ENCODE data around the gene ITGAD. TPM values are rescaled to one million over a fixed set of nuclear protein-coding genes. Genes with fewer than 3 reads are reported as not detected.

ITGAD gene
- total RNA-seq, 2 donors from 2014 or later, result 0.14 TPM; not detected in 1

DNA sequence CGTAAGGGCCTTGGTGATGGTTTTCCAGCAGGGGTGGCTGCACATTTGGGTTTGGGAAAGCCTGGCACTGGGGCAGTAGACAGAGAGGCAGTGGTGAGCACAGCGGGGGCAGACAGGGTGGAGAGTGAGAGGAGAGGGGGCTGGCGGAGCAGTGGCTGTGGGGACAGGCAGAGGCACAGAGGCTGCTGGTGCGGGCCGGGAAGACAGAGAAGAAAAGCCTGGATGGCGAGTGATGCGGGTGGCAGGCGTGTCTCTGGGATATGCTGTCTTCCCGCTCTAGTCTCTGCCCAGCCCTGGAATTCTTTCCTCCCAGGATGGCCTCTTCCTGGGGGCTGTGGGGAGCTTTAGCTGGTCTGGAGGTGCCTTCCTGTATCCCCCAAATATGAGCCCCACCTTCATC, 16.9 kb downstream of the ITGAD start:
- ATAC-seq (ENCODE audit: insufficient number of reproducible peaks, low FRiP score, low read depth) (no peak), DNase-seq (ENCODE audit: low spot score) (no peak)
- Histone ChIP-seq H3K4me1 (ENCODE audit: control insufficient read depth in 1 of 2, low read depth in 2 of 2) (no peaks in the 10 kb centered on the region), H3K27ac (no peak overlapping the region), H3K27me3 (replicated peaks; ENCODE audit: insufficient read depth) (no peaks in the 10 kb centered on the region), H3K4me3 (no peak overlapping the region), H3K36me3 (no peaks in the 10 kb centered on the region), H3K9me3 (no peaks in the 10 kb centered on the region)
- TF ChIP-seq CTCF (IDR thresholded peaks at IDR 0.05), result no peak

DNA sequence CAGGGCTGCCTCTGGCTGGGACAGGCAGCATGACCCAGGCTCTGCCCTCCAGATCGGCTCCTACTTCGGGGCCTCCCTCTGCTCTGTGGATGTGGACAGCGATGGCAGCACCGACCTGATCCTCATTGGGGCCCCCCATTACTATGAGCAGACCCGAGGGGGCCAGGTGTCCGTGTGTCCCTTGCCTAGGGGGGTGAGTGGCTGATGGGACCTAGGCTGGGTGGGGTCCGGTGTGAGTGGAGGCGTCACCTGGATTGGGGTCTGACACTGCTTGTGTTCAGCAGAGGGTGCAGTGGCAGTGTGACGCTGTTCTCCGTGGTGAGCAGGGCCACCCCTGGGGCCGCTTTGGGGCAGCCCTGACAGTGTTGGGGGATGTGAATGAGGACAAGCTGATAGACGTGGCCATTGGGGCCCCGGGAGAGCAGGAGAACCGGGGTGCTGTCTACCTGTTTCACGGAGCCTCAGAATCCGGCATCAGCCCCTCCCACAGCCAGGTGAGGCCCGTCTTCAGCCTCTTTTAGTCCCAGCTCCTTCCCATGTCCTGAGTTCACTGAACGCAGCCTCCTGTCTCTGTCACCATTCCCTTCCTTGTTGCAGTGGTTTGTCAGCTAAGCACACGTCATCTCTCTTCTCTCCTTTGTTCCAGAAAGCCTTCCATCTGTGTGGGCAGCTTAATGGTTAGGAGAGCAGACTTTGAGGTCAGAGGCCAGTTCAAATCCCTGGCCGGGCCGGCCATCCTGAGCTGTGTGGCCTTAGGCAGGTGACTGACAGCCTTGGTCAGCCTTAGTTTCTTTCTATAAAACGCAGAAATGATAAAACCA, 18.1 kb downstream of the ITGAD start:
- Histone ChIP-seq H3K4me3 (no peak overlapping the region), H3K27me3 (replicated peaks; ENCODE audit: insufficient read depth) (no peaks in the 10 kb centered on the region), H3K4me1 (ENCODE audit: control insufficient read depth in 1 of 2, low read depth in 2 of 2) (no peaks in the 10 kb centered on the region), H3K36me3 (no peaks in the 10 kb centered on the region), H3K27ac (no peak overlapping the region), H3K9me3 (no peaks in the 10 kb centered on the region)
- TF ChIP-seq CTCF (IDR thresholded peaks at IDR 0.05), result no peak
- ATAC-seq (ENCODE audit: insufficient number of reproducible peaks, low FRiP score, low read depth), result no peak
- DNase-seq (ENCODE audit: low spot score), result no peak

- no peak for TF ChIP-seq CTCF (IDR thresholded peaks at IDR 0.05)
- Histone ChIP-seq H3K4me3 (no peak overlapping the region), H3K27ac (no peak overlapping the region), H3K9me3 (no peaks in the 10 kb centered on the region), H3K4me1 (ENCODE audit: control insufficient read depth in 1 of 2, low read depth in 2 of 2) (no peaks in the 10 kb centered on the region), H3K27me3 (replicated peaks; ENCODE audit: insufficient read depth) (no peaks in the 10 kb centered on the region), H3K36me3 (no peaks in the 10 kb centered on the region)
- DNase-seq (ENCODE audit: low spot score), result no peak
- ATAC-seq (ENCODE audit: insufficient number of reproducible peaks, low FRiP score, low read depth), result no peak
Observed at GRCh38 chr16:31412750-31413149, 19.6 kb downstream of the ITGAD start.

DNA sequence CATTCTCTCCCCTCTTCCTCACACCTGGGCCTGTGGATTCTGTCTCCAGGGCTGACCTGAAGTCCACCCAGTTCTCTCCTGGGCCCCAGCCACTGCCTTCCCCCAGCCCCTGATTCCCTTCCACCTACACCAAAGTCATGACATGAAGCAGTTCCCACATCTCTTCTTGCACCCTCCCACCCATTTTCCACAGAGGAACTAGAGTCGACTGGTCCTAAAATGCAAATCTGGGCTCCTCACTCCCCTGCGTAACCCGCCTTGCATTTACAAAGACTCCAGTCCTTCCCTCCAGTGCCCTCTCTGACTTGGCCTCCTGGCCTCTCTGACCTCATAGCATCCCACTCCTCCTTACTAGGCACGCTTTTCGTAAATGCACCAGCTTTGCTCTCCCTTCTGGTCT, 20.2 kb downstream of the ITGAD start:
- ATAC-seq (ENCODE audit: insufficient number of reproducible peaks, low FRiP score, low read depth) (no peak), DNase-seq (ENCODE audit: low spot score) (no peak)
- no peak for TF ChIP-seq CTCF (IDR thresholded peaks at IDR 0.05)

DNA sequence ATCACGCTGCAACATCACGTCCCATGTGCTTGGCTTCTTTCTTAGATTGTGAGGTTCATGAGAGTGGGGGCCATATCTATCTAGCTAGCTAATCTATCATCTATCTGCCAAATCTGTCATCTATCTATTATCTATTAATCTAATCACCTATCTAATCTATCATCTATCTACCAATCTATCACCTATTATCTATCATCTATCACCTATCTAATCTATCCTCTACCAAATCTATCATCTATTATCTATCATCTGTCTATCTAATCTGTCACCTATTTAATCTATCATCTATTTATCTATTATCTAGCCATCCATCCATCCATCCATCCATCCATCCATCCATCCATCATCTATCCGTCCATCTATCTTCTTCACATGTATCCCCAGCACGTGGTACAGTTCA, 20.8 kb downstream of the ITGAD start:
- ATAC-seq (ENCODE audit: insufficient number of reproducible peaks, low FRiP score, low read depth), result no peak
- Histone ChIP-seq H3K4me3 (no peak overlapping the region), H3K4me1 (ENCODE audit: control insufficient read depth in 1 of 2, low read depth in 2 of 2) (no peaks in the 10 kb centered on the region), H3K27me3 (replicated peaks; ENCODE audit: insufficient read depth) (no peaks in the 10 kb centered on the region), H3K36me3 (no peaks in the 10 kb centered on the region), H3K27ac (no peak overlapping the region), H3K9me3 (no peaks in the 10 kb centered on the region)
- no peak for DNase-seq (ENCODE audit: low spot score)
- no peak for TF ChIP-seq CTCF (IDR thresholded peaks at IDR 0.05)

More for the DNA sequence above, 20.2 kb downstream of the ITGAD start:
- Histone ChIP-seq H3K4me1 (ENCODE audit: control insufficient read depth in 1 of 2, low read depth in 2 of 2) (no peaks in the 10 kb centered on the region), H3K27ac (no peak overlapping the region), H3K4me3 (no peak overlapping the region), H3K9me3 (no peaks in the 10 kb centered on the region), H3K36me3 (no peaks in the 10 kb centered on the region), H3K27me3 (replicated peaks; ENCODE audit: insufficient read depth) (no peaks in the 10 kb centered on the region)

Measured in thoracic aorta (tissue), 2 donors.